Endothelial cell of umbilical vein (primary cell): ENCODE measurements around the gene PIK3R6.

ENCODE experiments used
- EZH2 ChIP-seq: IDR thresholded peaks from 2 replicates; pipeline ENCODE4 v1.6.1; 2012; ENCODE audit warnings: borderline replicate concordance, low read depth, mild to moderate bottlenecking, moderate library complexity, low read length, inconsistent platforms; ENCODE audit not compliant: severe bottlenecking
- FOS ChIP-seq: IDR thresholded peaks from 2 replicates; pipeline ENCODE4 v1.6.1; 2011; ENCODE audit warnings: mild to moderate bottlenecking, low read length, moderate library complexity, borderline replicate concordance; ENCODE audit not compliant: insufficient read depth
- POLR2A ChIP-seq: IDR thresholded peaks from 2 replicates; pipeline ENCODE4 v1.6.1; 2012; ENCODE audit warnings: low read depth, mild to moderate bottlenecking, control low read depth, low read length
- TF ChIP-seq, protein P1 (sequence below), 2 donors: IDR thresholded peaks; 1 replicate in 1 of 2; 2 replicates in 1 of 2; pipeline ENCODE4 v1.5.1; 2011; ENCODE audit warnings: low read length in 2 of 2, mild to moderate bottlenecking in 2 of 2, moderate library complexity in 2 of 2, control low read depth in 1 of 2, inconsistent platforms in 1 of 2, low read depth in 1 of 2; ENCODE audit not compliant: insufficient read depth in 1 of 2; ENCODE audit errors: extremely low read depth in 1 of 2

DNA sequence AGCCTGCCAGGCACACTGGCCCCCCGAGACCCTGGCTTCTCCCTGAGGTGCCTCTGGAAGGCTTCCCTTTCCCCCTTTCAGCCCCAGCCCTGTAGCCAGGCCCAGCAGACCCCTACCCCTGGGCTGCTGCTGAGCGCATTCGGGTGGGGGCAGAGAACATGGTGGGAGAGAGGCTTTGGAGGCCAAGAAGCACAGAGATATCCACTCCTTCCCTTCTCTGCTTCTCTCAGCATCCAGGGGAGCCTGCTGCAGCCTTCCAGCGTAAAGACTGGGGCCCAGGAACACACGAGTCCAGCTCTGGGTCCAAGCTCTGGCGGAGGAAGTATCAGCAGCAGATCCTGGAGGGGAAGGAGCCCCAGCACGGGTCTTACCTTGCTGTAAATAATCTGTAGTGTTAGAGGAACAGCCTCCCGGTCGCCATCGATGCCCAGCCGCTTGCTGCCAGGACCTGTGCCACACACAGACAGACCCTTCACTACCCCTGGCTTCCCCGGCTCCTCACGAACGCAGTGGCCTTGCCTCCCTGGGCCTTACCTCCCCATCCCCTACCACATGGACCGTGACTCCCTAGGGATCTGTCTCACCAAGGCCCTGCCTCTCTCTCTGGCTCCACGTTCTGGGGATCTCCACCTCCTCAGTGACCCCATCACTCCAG, 17.0 kb upstream of the PIK3R6 start:
- TF ChIP-seq, protein P1, sequence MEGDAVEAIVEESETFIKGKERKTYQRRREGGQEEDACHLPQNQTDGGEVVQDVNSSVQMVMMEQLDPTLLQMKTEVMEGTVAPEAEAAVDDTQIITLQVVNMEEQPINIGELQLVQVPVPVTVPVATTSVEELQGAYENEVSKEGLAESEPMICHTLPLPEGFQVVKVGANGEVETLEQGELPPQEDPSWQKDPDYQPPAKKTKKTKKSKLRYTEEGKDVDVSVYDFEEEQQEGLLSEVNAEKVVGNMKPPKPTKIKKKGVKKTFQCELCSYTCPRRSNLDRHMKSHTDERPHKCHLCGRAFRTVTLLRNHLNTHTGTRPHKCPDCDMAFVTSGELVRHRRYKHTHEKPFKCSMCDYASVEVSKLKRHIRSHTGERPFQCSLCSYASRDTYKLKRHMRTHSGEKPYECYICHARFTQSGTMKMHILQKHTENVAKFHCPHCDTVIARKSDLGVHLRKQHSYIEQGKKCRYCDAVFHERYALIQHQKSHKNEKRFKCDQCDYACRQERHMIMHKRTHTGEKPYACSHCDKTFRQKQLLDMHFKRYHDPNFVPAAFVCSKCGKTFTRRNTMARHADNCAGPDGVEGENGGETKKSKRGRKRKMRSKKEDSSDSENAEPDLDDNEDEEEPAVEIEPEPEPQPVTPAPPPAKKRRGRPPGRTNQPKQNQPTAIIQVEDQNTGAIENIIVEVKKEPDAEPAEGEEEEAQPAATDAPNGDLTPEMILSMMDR (IDR thresholded peaks at IDR 0.05; ENCODE audit: extremely low read depth in 1 of 2, insufficient read depth in 1 of 2, low read depth in 1 of 2, low read length in 2 of 2), result no peak
- TF ChIP-seq POLR2A (no peak), EZH2 (no peak), FOS (no peak)
